Forelimb muscle (tissue), 1 donor: Measurements from ENCODE around the gene FAM13A. TPM values are rescaled to one million over a fixed set of nuclear protein-coding genes. Genes with fewer than 3 reads are reported as not detected.

Experiments
- polyA plus RNA-seq: library from polyadenylated mRNA; unstranded; fragments of 120-200 nt; gene quantifications from one replicate; pipeline ENCODE4 v1.2.1, GENCODE V29; 2013; ENCODE audit not compliant: insufficient read length

The FAM13A gene
- polyA plus RNA-seq, 1 donor: 36.0 TPM

Other genes starting within 250 kb of the FAM13A start
- 5.7 TPM for gene TIGD2, start 54.3 kb upstream of the FAM13A start, polyA plus RNA-seq